ENCODE results near the gene SUSD3. TPM values are rescaled to one million over a fixed set of nuclear protein-coding genes. Genes with fewer than 3 reads are reported as not detected.
A peak's percentile ranks its signal among the peaks of the same experiment; 100 is the strongest.
"Not testable (repeated sequence)": the region's sequence is repeated elsewhere in the genome, so short reads cannot be mapped to it uniquely, and the experiment has no call there.

SUSD3 gene
- total RNA-seq, 1 experiment from 2014 or later = 11.9 TPM

DNA sequence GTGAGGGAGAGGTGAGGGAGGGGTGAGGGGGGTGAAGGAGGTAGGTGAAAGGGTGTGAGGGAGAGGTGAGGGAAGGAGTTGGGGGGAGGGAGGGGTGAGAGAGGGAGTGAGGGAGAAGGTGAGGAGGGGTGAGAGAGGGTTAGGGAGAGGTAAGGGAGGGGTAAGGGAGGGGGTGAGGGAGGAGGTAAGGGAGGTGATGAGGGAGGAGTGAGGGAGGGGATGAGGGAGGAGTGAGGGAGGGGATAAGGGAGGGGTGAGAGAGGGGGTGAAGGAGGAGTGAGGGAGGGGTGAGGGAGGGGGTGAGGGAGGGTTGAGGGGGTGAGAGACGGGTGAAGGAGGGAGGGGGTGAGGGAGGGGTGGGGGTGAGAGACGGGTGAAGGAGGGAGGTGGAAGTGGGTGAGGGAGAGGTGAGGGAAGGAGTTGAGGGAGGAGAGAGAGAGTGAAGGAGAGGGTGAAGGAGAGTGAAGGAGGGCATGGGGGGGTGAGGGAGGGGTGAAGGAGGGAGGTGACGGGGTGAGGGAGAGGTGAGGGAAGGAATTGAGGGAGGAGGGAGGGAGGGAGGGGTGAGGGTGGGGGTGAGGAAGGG is 57.1 kb downstream of the SUSD3 start:
- Mint-ChIP-seq H3K4me3 (no peak overlapping the region), H3K9me3 (no peaks in the 10 kb centered on the region), H3K27me3 (ENCODE audit: low read depth) (no peaks in the 10 kb centered on the region), H3K27ac (no peak overlapping the region), H3K4me1 (peaks cover 19% of the 10 kb centered on the region), H3K36me3 (no peaks in the 10 kb centered on the region)
- DNase-seq (ENCODE audit: low spot score) (no peak), ATAC-seq (no peak)
- TF ChIP-seq ZNF263 (CRISPR knock-in tag; IDR thresholded peaks at IDR 0.05; ENCODE audit: low read depth) (no peak), ATF1 (CRISPR knock-in tag; IDR thresholded peaks at IDR 0.05) (no peak), ZMAT4 (CRISPR knock-in tag; IDR thresholded peaks at IDR 0.05) (no peak), TEAD1 (CRISPR knock-in tag; IDR thresholded peaks at IDR 0.05) (no peak), KAT7 (CRISPR knock-in tag; IDR thresholded peaks at IDR 0.05; ENCODE audit: borderline replicate concordance) (no peak), GTF2I (CRISPR knock-in tag; conservative IDR thresholded peaks at IDR 0.05) (no peak), NFYB (CRISPR knock-in tag; conservative IDR thresholded peaks at IDR 0.05; ENCODE audit: low read depth) (no peak), NR3C1 (CRISPR knock-in tag; conservative IDR thresholded peaks at IDR 0.05; ENCODE audit: low read depth) (no peak), ZBTB21 (CRISPR knock-in tag; IDR thresholded peaks at IDR 0.05; ENCODE audit: borderline replicate concordance) (no peak), ZNF416 (CRISPR knock-in tag; IDR thresholded peaks at IDR 0.05) (no peak), CREB1 (CRISPR knock-in tag; IDR thresholded peaks at IDR 0.05) (no peak)
- TF ChIP-seq, protein P1, sequence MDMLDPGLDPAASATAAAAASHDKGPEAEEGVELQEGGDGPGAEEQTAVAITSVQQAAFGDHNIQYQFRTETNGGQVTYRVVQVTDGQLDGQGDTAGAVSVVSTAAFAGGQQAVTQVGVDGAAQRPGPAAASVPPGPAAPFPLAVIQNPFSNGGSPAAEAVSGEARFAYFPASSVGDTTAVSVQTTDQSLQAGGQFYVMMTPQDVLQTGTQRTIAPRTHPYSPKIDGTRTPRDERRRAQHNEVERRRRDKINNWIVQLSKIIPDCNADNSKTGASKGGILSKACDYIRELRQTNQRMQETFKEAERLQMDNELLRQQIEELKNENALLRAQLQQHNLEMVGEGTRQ (CRISPR knock-in tag; IDR thresholded peaks at IDR 0.05) = no peak
- TF ChIP-seq, protein P2, sequence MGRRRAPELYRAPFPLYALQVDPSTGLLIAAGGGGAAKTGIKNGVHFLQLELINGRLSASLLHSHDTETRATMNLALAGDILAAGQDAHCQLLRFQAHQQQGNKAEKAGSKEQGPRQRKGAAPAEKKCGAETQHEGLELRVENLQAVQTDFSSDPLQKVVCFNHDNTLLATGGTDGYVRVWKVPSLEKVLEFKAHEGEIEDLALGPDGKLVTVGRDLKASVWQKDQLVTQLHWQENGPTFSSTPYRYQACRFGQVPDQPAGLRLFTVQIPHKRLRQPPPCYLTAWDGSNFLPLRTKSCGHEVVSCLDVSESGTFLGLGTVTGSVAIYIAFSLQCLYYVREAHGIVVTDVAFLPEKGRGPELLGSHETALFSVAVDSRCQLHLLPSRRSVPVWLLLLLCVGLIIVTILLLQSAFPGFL (CRISPR knock-in tag; IDR thresholded peaks at IDR 0.05; ENCODE audit: borderline replicate concordance) = no peak
- ChIA-PET POLR2A (no interaction called here), CTCF (interaction anchor here (0.6 to 3.8 kb wide), 5 partner anchors 11 to 451 kb away, joined by 3 to 19 read pairs (median 4); no protein-coding TSS in a partner anchor)

GRCh38 chr9:93116072-93116961 is 57.8 kb downstream of the SUSD3 start:
- H3K27ac Mint-ChIP-seq = peak overlapping the region; percentile 76
- no peaks in the 10 kb centered on the region for H3K27me3 Mint-ChIP-seq (ENCODE audit: low read depth)
- ATAC-seq (peak; percentile 10), DNase-seq (ENCODE audit: low spot score) (no peak)
- H3K4me3 Mint-ChIP-seq = no peak overlapping the region
- CTCF ChIA-PET = interaction anchor here (1.2 to 3.8 kb wide), 4 partner anchors 10 to 450 kb away, joined by 3 to 19 read pairs (median 8); no protein-coding TSS in a partner anchor
- no peaks in the 10 kb centered on the region for H3K9me3 Mint-ChIP-seq
- TF ChIP-seq GABPB1 (CRISPR knock-in tag; IDR thresholded peaks at IDR 0.05) (peak; percentile 39; the same call in 1 of the 2 replicates), TEAD4 (CRISPR knock-in tag; IDR thresholded peaks at IDR 0.05) (no peak)
- POLR2A ChIA-PET = no interaction called here
- peaks cover 19% of the 10 kb centered on the region for H3K4me1 Mint-ChIP-seq
- no peaks in the 10 kb centered on the region for H3K36me3 Mint-ChIP-seq

DNA sequence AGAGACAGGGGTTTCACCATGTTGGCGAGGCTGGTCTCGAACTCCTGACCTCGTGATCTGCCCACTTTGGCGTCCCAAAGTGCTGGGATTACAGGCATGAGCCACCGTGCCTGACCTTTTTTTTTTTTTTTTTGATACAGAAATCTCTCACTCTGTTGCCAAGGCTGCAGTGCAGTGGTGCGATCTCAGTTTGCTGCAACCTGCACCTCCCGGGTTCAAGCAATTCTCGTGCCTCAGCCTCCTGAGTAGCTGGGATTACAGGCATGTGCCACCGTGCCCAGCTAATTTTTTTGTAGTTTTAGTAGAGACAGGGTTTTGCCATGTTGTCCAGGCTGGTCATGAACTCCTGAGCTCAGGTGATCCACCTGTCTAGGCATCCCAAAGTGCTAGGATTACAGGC is 59.0 kb downstream of the SUSD3 start:
- not testable (repeated sequence) for H3K9me3 Mint-ChIP-seq; DNase-seq (ENCODE audit: low spot score); ATAC-seq; H3K27me3 Mint-ChIP-seq (ENCODE audit: low read depth); H3K36me3 Mint-ChIP-seq; H3K27ac Mint-ChIP-seq; H3K4me3 Mint-ChIP-seq
- ChIA-PET POLR2A (interaction anchor here (0.6 kb wide), 1 partner anchor 410 kb away, joined by 4 read pairs; no protein-coding TSS in a partner anchor), CTCF (interaction anchor here (3.3 to 3.8 kb wide), 2 partner anchors 8 to 37 kb away, joined by 18 to 19 read pairs; no protein-coding TSS in a partner anchor)
- H3K4me1 Mint-ChIP-seq = peaks cover 19% of the 10 kb centered on the region
